Subcutaneous adipose tissue (tissue), 4 donors: ENCODE measurements around the gene SYVN1. TPM values are rescaled to one million over a fixed set of nuclear protein-coding genes. Genes with fewer than 3 reads are reported as not detected.

Experiments used
- total RNA-seq, 4 donors: library from RNA; depleted of rRNA; stranded (reverse); fragments of >200 nt; gene quantifications; one replicate each; pipeline ENCODE4 v1.1.0, GENCODE V29; 2016
- TF ChIP-seq, protein P1 (sequence below): fragments of 450-650 bp; IDR thresholded peaks from one replicate; pipeline ENCODE4 v1.5.1; 2016; ENCODE audit warnings: low read depth, mild to moderate bottlenecking, control low read depth, antibody characterized with exemption, moderate library complexity

SYVN1 gene
- total RNA-seq, 4 donors from 2014 or later = 29.3 to 61.0 (median 46.0) TPM

DNA sequence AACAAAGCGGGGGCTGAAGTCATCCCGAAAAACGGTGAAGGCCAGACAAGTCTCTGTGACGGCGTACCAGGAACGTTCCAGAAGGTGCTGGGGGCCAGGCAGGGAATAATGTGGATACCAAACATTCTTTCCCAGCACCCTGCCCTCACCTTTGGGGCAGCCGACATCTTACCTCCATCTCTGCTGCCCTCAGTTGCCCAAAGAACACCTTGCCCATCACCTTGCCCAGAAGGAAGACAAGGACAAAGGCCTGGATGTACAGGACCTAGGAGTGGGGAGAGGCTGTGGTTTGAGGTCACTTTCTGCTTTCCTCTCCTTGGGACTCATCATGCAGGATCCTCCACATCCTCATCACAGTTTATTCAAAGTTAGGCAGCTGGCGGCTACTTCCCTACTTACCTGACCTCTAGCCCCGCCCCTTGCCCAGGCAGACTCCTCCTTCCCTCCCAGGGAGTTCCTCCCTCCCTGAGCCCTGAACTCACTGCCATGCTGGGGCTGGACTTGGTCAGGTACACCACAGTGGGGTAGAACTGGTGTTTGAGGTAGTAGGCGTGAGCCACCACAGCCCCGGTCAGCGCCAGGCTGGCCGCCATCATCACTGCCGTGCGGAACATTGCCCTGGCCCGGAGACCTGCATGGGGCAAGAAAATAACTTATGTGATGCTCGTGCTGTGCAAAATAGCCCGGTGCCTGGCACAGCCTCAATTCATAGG, 1.2 kb downstream of the SYVN1 start:
- TF ChIP-seq, protein P1, sequence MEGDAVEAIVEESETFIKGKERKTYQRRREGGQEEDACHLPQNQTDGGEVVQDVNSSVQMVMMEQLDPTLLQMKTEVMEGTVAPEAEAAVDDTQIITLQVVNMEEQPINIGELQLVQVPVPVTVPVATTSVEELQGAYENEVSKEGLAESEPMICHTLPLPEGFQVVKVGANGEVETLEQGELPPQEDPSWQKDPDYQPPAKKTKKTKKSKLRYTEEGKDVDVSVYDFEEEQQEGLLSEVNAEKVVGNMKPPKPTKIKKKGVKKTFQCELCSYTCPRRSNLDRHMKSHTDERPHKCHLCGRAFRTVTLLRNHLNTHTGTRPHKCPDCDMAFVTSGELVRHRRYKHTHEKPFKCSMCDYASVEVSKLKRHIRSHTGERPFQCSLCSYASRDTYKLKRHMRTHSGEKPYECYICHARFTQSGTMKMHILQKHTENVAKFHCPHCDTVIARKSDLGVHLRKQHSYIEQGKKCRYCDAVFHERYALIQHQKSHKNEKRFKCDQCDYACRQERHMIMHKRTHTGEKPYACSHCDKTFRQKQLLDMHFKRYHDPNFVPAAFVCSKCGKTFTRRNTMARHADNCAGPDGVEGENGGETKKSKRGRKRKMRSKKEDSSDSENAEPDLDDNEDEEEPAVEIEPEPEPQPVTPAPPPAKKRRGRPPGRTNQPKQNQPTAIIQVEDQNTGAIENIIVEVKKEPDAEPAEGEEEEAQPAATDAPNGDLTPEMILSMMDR = no peak

DNA sequence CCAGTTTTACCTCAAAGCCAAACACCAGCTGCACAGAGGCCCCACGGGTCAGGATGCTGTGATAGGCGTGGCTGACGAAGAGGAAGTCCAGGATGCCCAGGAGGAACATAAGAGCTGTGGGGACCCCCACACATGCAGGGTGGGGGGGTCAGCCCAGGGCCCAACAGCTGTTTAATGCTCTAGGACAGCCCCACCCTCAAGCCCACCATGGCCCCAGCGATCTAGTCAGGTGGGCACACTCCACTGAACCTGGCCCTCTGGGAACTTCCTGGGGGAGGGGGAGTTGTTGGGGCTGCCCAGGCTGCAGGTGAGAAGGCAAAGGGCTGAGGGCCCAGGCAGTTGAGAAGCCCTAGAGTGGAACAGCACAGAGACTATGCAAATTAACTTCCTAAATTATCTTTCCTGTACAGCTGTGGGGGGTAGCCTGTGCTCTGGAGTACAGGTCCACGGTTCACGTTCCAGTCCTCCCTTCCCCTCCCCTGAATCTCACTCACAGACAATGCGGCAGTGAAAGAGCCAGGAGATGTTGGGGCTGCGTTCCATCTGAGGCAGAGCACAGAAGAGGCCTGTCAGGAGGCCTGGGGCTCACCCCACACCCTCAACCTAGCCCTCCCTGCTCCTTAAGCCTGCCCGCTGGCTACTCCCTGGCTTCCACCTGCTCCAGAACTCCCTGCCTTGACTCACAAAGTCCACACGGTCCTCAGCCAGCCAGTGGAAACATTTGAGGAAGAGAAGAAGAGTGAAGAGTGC, 1.9 kb downstream of the SYVN1 start:
- TF ChIP-seq, protein P1 = no peak

DNA sequence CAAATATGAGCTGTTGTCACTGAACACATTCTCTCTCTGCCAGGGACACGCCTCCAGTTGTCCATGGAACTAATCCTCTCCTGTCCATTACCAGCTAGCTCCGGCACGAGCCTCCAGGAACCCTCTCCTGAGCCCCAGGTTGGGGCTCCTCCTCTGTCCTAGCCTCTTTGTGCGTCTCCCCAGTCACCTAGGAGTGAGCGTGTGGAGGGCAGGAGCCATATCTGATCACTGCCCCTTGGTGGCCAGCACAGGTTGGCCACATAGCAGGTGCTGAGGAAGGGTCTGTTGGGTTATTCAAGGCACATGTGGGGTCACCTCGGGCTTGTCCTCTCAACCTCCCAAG, 2.5 kb downstream of the SYVN1 start:
- TF ChIP-seq, protein P1 = no peak

DNA sequence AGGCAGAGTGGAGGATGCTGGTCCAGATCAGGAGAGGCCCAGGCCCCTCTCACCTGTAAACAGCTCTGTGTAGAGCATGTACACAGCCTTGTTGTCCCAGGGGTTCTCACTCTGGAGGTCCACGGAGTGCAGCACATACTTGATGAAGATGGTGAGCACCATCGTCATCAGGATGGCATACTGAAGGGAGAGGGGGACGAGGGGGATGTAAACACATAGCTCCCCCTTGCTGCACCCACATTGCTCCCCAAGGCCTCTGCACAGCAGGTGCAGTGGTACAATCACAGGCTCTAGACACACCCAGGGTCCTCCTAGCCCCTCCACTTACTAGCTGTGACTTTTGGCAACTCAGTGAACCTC, 2.9 kb downstream of the SYVN1 start:
- TF ChIP-seq, protein P1 = no peak

DNA sequence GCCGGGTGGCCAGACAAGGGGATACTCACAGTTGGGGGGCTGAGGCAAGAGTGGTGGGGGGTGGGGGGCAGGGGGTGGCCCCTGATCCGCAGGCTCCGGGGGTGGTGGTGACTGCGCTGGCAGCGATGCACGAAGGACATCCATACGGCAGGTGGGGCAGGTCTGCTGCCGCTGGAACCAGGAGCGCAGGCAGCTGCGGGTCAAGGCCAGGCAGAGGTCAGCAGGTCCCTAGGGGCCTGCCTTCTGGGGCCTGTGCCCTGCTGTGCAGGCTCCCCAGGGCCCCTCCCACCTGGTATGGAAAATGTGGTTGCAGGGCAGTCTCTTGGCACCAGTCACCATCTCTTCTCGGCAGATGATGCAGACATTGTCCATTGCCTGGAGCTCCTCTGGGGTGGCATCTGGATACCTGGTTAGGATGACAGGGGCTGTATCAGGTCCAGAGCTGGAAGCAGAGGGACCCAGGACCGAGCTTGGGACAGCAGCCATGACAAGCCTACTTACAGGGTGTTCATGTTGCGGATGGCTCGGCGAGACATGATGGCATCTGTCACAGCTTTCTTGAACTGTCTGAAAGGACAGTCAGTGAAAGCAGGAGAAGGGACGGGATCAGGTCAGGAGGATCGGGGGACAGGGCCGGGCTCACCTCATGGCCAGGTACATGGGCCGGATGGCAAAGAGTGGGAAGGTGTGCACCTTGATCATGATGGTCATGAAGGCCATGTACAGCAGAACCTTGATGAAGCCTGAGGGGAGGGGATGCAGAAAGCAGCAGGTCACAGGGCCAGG, 3.5 kb downstream of the SYVN1 start:
- TF ChIP-seq, protein P1 = no peak

DNA sequence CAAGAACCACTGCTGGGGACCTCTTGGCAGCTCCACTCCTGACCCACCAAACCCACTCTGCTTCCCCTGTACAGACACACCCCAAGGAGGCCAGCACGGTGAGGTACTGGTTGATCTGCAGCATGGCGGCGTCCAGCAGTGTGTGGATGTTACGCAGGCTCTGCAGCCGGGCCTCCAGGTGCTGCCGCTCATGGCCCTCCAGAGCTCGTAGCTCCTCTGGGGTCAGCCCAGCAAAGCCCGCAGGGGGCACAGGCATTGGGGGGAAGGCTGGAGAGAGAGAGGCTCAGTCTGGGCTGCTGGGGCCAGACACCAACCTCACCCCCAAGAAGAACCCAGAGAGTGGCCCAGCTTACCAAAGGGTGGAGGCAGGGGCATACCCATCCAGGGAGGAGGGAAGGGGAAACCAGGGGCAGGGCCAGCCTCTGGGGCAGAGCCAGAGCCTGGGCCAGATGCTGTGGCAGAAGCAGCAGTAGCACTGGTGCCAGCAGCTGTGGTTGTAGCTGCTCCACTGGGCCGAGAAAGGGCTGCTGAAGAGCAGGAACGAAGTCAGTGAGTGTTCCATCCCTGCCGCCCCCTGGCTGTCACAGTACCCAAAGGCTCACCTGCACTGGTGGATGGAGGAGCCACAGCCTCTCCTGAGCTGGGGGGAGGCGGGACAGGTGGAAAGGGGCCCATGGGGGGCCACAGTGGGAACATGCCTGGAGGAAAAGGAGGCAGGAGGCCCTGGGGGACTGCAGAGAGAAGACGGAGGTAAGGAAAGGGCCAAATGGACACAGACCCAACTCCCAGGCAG, 4.5 kb downstream of the SYVN1 start:
- TF ChIP-seq, protein P1 = no peak
